CD4-positive, alpha-beta T cell (primary cell): ENCODE data around the gene MAP4K2. TPM values are rescaled to one million over a fixed set of nuclear protein-coding genes. Genes with fewer than 3 reads are reported as not detected.

Experiments
- ATAC-seq: fragments of 200-7000 bp; cut with Tn5 transposase; one replicate; pipeline ENCODE4 v1.10.0; 2022; ENCODE audit warnings: mild to moderate bottlenecking; ENCODE audit not compliant: poor library complexity
- CTCF ChIA-PET: fragments of 350-600 bp; sonication (Branson Sonifier 250); formaldehyde crosslinking; loops from one replicate; lab custom pipeline; 2021; ENCODE audit warnings: antibody characterized with exemption, inconsistent platforms; lab: Charles Lee
- POLR2A ChIA-PET: fragments of 350-600 bp; sonication (Branson Sonifier 250); formaldehyde crosslinking; loops from one replicate; lab custom pipeline; 2021; ENCODE audit warnings: antibody characterized with exemption, inconsistent platforms; lab: Charles Lee
- DNase-seq, 14 experiments: peaks; one replicate each; pipeline ENCODE4 v3.0.0-alpha.2; 2013 to 2020; ENCODE audit warnings: mixed read lengths in 2 of 14
- H3K27ac ChIP-seq, 2 donors: one replicate each; pipeline versions ENCODE4 v1.5.1 to v1.7.0; 2013; ENCODE audit warnings: low read length in 2 of 2, low read depth in 1 of 2, mild to moderate bottlenecking in 1 of 2
- H3K27me3 ChIP-seq, 2 experiments: 1 replicate in 1 of 2; 2 replicates in 1 of 2; pipeline versions ENCODE4 v1.6.1 to v1.7.0; 2013; ENCODE audit warnings: low read length in 2 of 2, control low read depth in 1 of 2, mild to moderate bottlenecking in 1 of 2, moderate library complexity in 1 of 2; ENCODE audit not compliant: insufficient read depth in 2 of 2, control insufficient read depth in 1 of 2
- H3K36me3 ChIP-seq: one replicate; pipeline ENCODE4 v1.6.1; 2013; ENCODE audit warnings: low read length, control low read depth; ENCODE audit not compliant: insufficient read depth
- H3K4me1 ChIP-seq: one replicate; pipeline ENCODE4 v1.6.1; 2013; ENCODE audit warnings: low read length, control low read depth; ENCODE audit not compliant: insufficient read depth
- H3K4me3 ChIP-seq: one replicate; pipeline ENCODE4 v1.5.1; 2013; ENCODE audit warnings: mild to moderate bottlenecking, low read length, moderate library complexity
- H3K9me3 ChIP-seq, 2 experiments: 1 replicate in 1 of 2; 2 replicates in 1 of 2; pipeline versions ENCODE4 v1.6.1 to v1.7.0; 2013; ENCODE audit warnings: low read length in 2 of 2, mild to moderate bottlenecking in 2 of 2, control low read depth in 1 of 2, moderate library complexity in 1 of 2; ENCODE audit not compliant: control insufficient read depth in 1 of 2, insufficient read depth in 1 of 2
- H3K27ac Mint-ChIP-seq: one replicate; pipeline ENCODE4 v1.8.0; 2020; ENCODE audit warnings: mixed read lengths
- H3K27me3 Mint-ChIP-seq: one replicate; pipeline ENCODE4 v1.8.0; 2021; ENCODE audit warnings: mixed read lengths
- H3K36me3 Mint-ChIP-seq: one replicate; pipeline ENCODE4 v1.8.0; 2021; ENCODE audit warnings: low read depth, mixed read lengths
- H3K4me1 Mint-ChIP-seq: one replicate; pipeline ENCODE4 v1.8.0; 2021; ENCODE audit warnings: low read depth, mixed read lengths
- H3K4me3 Mint-ChIP-seq: one replicate; pipeline ENCODE4 v1.8.0; 2020; ENCODE audit warnings: mild to moderate bottlenecking, mixed read lengths
- H3K9me3 Mint-ChIP-seq: one replicate; pipeline ENCODE4 v1.8.0; 2020; ENCODE audit warnings: mixed read lengths
- CTCF ChIP-seq: fragments of 200-600 bp; IDR thresholded peaks from one replicate; pipeline ENCODE4 v1.8.0; 2022; ENCODE audit warnings: antibody characterized with exemption, mild to moderate bottlenecking
- intact Hi-C, 2 experiments: fragments of 100-400 bp; cut with DNase I in 1 of 2; cut with micrococcal nuclease in 1 of 2; formaldehyde crosslinking; loops; one replicate each; pipeline versions ENCODE4 v1.15.1 to v1.9.0; 2023 to 2025; cut with DNase I, micrococcal nuclease
- total RNA-seq, 174 experiments: library from RNA in 2 of 174; stranded (reverse) in 2 of 174; gene quantifications; one replicate each; pipeline ENCODE4 v1.2.3 and lab custom pipeline; 2021 to 2026

The MAP4K2 gene
- total RNA-seq, 2 experiments from 2014 or later = 71.9 to 74.1 TPM

- H3K4me1 ChIP-seq = peaks cover 100% of the 10 kb centered on the region
- ATAC-seq (peak; percentile 2), DNase-seq (peak in 3 of 14 experiments; percentile 10 to 42 (median 32))
- Mint-ChIP-seq H3K36me3 (peaks cover 77% of the 10 kb centered on the region), H3K27ac (peak overlapping the region; percentile 85), H3K4me1 (peaks cover 85% of the 10 kb centered on the region), H3K27me3 (no peaks in the 10 kb centered on the region), H3K4me3 (peak overlapping the region; percentile 86), H3K9me3 (no peaks in the 10 kb centered on the region)
- POLR2A ChIA-PET = interaction anchor here (0.7 to 15.0 kb wide), 14 partner anchors 12 to 359 kb away, joined by 3 to 634 read pairs (median 4); partner anchors contain the start of genes EHD1, FAU, MAP4K2 and MRPL49
- H3K9me3 ChIP-seq = no peaks in the 10 kb centered on the region
- H3K36me3 ChIP-seq = peaks cover 71% of the 10 kb centered on the region
- TF ChIP-seq CTCF = no peak
- H3K27me3 ChIP-seq = no peaks in the 10 kb centered on the region
- intact Hi-C loops = loop anchor here (1.0 kb wide), 2 partner anchors 17 to 20 kb away; no protein-coding TSS in a partner anchor
- H3K4me3 ChIP-seq = peak overlapping the region; percentile 24
- CTCF ChIA-PET = interaction anchor here (0.9 to 5.9 kb wide), 3 partner anchors 16 to 24 kb away, joined by 3 to 45 read pairs (median 3); partner anchors contain the start of gene RASGRP2
- H3K27ac ChIP-seq = peak overlapping the region; percentile 46 to 73
These were observed 39.4 kb downstream of the MAP4K2 start for GRCh38 chr11:64763526-64764039.

- ATAC-seq = peak; percentile 33
- Histone ChIP-seq H3K9me3 (no peaks in the 10 kb centered on the region), H3K4me1 (peaks cover 97% of the 10 kb centered on the region), H3K27ac (peak overlapping the region; percentile 46 to 73), H3K4me3 (peak overlapping the region; percentile 24), H3K27me3 (no peaks in the 10 kb centered on the region), H3K36me3 (peaks cover 68% of the 10 kb centered on the region)
- Mint-ChIP-seq H3K4me3 (peak overlapping the region; percentile 86), H3K36me3 (peaks cover 70% of the 10 kb centered on the region), H3K4me1 (peaks cover 78% of the 10 kb centered on the region), H3K27me3 (no peaks in the 10 kb centered on the region), H3K9me3 (no peaks in the 10 kb centered on the region), H3K27ac (peak overlapping the region; percentile 85)
- ChIA-PET POLR2A (interaction anchor here (0.5 to 15.0 kb wide), 12 partner anchors 12 to 973 kb away, joined by 3 to 634 read pairs (median 4); partner anchors contain the start of genes EHD1, FAU, MAP4K2 and MRPL49), CTCF (interaction anchor here (0.9 to 5.9 kb wide), 3 partner anchors 15 to 25 kb away, joined by 3 to 45 read pairs (median 3); partner anchors contain the start of gene RASGRP2)
- DNase-seq = peak in 6 of 14 experiments; percentile 28 to 59 (median 49)
- intact Hi-C loops = no loop called here
- no peak for TF ChIP-seq CTCF
These were observed 40.1 kb downstream of the MAP4K2 start for GRCh38 chr11:64762674-64763525.

- peaks cover 65% of the 10 kb centered on the region for H3K36me3 ChIP-seq
- H3K9me3 Mint-ChIP-seq = no peaks in the 10 kb centered on the region
These were observed 40.7 kb downstream of the MAP4K2 start for GRCh38 chr11:64762277-64762673.

More at GRCh38 chr11:64762277-64762673, 40.7 kb downstream of the MAP4K2 start:
- ChIA-PET CTCF (interaction anchor here (1.7 to 5.9 kb wide), 2 partner anchors 18 to 26 kb away, joined by 6 to 45 read pairs; partner anchors contain the start of gene RASGRP2), POLR2A (interaction anchor here (0.8 to 15.0 kb wide), 4 partner anchors 13 to 100 kb away, joined by 3 to 634 read pairs (median 183); partner anchors contain the start of genes RASGRP2 and SF1)
- Mint-ChIP-seq H3K36me3 (peaks cover 64% of the 10 kb centered on the region), H3K4me1 (peaks cover 73% of the 10 kb centered on the region), H3K27ac (peak overlapping the region; percentile 85), H3K27me3 (no peaks in the 10 kb centered on the region), H3K4me3 (peak overlapping the region; percentile 86)
- no peak for TF ChIP-seq CTCF
- intact Hi-C loops = no loop called here
- DNase-seq (peak in 1 of 14 experiments; percentile 36), ATAC-seq (no peak)
- Histone ChIP-seq H3K27me3 (no peaks in the 10 kb centered on the region), H3K9me3 (no peaks in the 10 kb centered on the region), H3K27ac (peak overlapping the region in 1 of 2 donors; percentile 73), H3K4me1 (peaks cover 96% of the 10 kb centered on the region), H3K4me3 (no peak overlapping the region)
